ENCODE measurements around the gene B4GALT1.
"Not testable (repeated sequence)": the region's sequence is repeated elsewhere in the genome, so short reads cannot be mapped to it uniquely, and the experiment has no call there.

Gene B4GALT1

DNA sequence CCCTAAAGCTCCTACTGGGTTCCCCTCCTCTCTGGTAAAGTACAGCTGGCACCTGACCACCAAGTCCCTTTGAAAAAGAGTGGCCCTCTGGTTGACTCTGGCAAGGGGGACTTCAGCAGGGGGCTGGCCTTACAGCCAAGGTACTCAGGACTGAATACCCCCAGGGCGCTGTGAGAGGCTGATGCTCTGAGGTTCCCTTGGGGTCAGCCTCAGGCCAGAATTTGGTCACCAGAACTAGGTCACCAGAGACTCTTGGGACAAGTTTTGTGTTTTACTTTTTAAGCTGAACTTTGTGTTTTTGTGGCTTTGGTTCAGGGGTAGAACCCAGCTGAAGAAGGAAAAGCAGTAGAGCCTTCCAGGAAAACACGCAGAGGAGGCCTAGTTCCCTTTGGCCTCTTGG, 67.4 kb downstream of the B4GALT1 start:
- DNase-seq (ENCODE audit: low read depth) = no peak
- TF ChIP-seq, protein P1, sequence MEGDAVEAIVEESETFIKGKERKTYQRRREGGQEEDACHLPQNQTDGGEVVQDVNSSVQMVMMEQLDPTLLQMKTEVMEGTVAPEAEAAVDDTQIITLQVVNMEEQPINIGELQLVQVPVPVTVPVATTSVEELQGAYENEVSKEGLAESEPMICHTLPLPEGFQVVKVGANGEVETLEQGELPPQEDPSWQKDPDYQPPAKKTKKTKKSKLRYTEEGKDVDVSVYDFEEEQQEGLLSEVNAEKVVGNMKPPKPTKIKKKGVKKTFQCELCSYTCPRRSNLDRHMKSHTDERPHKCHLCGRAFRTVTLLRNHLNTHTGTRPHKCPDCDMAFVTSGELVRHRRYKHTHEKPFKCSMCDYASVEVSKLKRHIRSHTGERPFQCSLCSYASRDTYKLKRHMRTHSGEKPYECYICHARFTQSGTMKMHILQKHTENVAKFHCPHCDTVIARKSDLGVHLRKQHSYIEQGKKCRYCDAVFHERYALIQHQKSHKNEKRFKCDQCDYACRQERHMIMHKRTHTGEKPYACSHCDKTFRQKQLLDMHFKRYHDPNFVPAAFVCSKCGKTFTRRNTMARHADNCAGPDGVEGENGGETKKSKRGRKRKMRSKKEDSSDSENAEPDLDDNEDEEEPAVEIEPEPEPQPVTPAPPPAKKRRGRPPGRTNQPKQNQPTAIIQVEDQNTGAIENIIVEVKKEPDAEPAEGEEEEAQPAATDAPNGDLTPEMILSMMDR (conservative IDR thresholded peaks at IDR 0.05; ENCODE audit: low read depth, low read length) = no peak
- H3K4me3 ChIP-seq (ENCODE audit: low read length) = no peak overlapping the region

DNA sequence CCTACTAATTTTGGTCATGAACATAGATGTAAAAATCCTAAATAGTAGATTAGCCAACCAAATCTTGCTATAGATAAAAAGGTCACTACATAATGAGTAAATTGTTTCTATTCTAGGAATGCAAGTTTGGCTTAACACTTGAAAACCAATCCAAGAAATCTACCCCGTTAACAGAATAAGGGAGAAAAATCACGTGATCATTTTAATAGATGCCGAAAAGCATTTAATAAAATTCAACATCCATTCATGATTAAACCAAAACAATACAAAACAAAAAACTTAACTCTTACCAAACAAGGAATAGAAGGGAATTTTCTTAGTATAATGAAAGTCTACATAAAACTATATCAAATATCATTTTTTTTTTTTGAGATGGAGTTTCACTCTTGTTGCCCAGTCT, 69.9 kb downstream of the B4GALT1 start:
- DNase-seq (ENCODE audit: low read depth) = no peak
- no peak overlapping the region for H3K4me3 ChIP-seq (ENCODE audit: low read length)
- TF ChIP-seq, protein P1 (conservative IDR thresholded peaks at IDR 0.05; ENCODE audit: low read depth, low read length) = no peak

DNA sequence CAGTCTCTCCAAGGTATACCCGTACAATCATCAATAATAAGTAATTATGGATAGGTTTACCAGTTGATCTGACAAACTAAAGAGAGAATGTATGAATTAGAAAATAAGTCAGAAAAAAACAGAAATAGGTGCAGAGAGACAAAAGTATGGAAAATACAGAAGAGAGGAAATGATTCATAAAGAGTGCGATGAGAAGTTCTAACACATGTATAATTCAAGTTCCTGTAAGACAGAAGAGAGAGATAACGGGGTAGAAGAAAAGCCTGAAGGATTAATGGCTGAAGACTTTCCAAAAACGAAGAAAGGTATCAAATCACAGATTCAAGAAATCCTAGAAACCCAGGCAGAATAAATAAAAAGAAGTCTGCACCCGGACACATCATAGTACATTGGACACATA, 74.5 kb downstream of the B4GALT1 start:
- no peak overlapping the region for H3K4me3 ChIP-seq (ENCODE audit: low read length)
- TF ChIP-seq, protein P1 (conservative IDR thresholded peaks at IDR 0.05; ENCODE audit: low read depth, low read length) = no peak
- DNase-seq (ENCODE audit: low read depth) = no peak

DNA sequence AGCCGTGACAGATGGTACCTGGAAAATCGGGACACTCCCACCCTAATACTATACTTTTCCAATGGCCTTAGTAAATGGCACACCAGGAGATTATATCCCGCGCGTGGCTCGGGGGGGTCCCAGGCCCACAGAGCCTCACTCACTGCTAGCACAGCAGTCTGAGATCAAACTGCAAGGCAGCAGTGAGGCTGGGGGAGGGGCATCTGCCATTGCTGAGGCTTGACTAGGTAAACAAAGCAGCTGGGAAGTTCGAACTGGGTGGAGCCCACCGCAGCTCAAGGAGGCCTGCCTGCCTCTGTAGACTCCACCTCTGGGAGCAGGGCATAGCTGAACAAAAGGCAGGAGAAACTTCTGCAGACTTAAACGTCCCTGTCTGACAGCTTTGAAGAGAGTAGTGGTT, 81.5 kb downstream of the B4GALT1 start:
- not testable (repeated sequence) for DNase-seq (ENCODE audit: low read depth); H3K4me3 ChIP-seq (ENCODE audit: low read length)

DNA sequence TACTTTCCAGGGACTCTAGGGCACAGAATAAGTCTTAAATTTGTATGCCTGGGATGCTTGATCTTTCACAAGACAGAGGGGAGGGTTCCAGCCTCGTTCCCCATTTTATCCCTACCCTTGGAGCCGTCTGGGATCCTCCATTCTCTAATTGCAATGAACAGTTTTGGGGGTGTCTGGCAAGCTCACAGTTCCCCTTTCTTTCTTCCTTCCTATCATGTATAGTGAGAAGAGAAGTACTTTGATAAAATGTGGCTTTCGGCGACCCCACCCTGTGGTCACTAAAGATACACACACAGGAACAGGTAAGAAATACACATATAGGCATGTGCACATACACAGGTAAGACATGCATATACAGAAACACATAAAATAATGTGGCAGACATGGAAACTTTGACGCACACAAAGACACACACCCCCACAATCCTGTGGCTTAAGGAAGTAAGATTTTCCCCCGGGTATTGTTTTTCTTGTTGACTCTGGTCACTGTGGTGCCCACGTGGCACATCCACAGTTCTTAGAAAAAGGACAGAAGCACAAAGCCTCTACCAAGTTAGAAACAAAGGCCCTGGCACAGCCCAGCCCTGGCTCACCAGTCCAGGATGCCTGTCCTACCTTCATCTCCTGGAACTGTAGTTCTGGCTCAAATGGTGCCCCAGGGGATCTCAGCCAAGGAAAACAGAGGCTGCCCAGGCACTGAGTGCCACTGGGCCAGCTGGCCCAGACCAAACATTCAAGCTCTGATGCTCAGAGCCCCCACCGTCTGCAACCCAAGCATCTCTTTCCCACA, 84.4 kb downstream of the B4GALT1 start:
- DNase-seq (ENCODE audit: low read depth) = no peak
- TF ChIP-seq, protein P1 (conservative IDR thresholded peaks at IDR 0.05; ENCODE audit: low read depth, low read length) = no peak
- H3K4me3 ChIP-seq (ENCODE audit: low read length) = no peak overlapping the region

DNA sequence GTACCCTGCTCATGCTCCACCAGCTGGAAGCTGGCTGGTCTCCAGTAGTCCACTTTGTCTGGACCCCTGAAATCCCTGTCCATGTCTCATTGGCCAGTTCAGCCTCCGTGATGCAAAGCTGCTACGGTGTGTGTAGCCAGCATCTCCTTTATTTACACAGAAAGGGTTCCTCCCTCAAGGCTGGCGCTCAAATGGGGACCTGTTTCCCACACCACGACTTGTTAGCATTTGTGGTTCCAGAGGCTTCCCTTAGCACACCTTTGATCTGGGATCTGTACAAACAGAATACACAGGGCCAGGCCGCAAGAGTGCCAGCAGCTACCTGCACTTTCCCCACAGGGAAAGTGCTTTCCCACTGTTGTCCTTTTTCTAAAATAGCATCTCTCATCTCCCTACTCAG, 85.0 kb downstream of the B4GALT1 start:
- TF ChIP-seq, protein P1 (conservative IDR thresholded peaks at IDR 0.05; ENCODE audit: low read depth, low read length) = no peak
- H3K4me3 ChIP-seq (ENCODE audit: low read length) = no peak overlapping the region

DNA sequence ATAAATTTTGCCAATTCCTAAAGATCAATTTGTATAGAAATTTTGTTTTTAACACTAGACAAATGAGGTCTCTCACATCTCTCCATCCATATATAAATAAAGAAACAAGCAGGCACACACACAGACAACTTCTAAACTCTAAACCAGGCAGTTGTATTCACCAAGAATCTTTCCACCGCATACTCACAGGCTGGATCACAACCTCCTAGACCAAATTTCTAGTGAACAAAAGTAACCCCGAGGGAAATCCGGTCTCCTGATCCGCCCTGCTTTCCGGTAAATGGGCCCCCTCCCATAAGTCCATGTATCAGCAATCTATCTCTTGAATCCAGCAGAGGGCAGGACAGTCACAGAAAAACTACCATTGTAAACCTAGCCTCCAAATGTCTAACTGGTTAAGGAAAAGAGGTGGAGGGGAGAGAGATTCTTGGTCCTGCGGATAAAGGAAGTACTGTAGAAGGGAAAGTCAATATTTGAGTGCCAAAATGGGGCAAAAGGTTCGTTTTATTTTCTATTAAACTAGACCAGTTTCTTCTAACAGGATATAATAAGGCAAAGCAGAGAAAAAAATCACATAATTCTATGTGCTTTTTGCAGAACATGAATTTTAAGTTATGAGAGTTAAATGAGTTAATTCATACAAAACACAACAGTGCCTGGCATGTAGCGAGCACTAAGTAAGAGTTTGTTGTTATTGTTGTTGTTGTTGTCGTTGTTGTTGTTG, 85.8 kb downstream of the B4GALT1 start:
- H3K4me3 ChIP-seq (ENCODE audit: low read length) = peak overlapping the region; percentile 29
- TF ChIP-seq, protein P1 (conservative IDR thresholded peaks at IDR 0.05; ENCODE audit: low read depth, low read length) = peak; percentile 75
- peak; percentile 59 for DNase-seq (ENCODE audit: low read depth)

More for the DNA sequence above, 85.0 kb downstream of the B4GALT1 start:
- DNase-seq (ENCODE audit: low read depth) = no peak

All from retinal pigment epithelial cell (primary cell).